ENCODE results near the gene PRH1. TPM values are rescaled to one million over a fixed set of nuclear protein-coding genes. Genes with fewer than 3 reads are reported as not detected.

The PRH1 gene
- total RNA-seq, 2 experiments from 2014 or later = 6.5 to 6.6 TPM

DNA sequence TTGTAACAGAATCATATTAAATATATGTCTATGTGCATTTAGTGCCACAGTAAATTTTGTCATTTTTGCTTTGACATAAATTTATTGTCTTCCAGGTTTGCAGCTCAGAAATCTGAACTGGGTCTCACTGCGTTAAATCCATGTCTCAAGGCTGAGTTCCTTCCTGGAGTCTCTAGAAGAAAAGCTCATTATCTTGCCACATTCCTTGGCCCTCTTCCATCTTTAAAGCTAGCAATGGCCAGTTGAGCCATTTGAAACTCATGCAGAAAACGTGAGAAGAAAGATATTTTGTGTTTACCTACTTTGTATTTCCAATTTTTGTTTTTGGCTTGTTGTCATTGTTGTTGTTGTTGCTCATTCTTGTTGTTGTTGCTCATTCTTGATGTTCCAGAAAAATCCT lies 10.7 kb downstream of the PRH1 start:
- H3K27ac Mint-ChIP-seq = no peak overlapping the region
- no peaks in the 10 kb centered on the region for H3K4me1 Mint-ChIP-seq (ENCODE audit: low read depth)
- CTCF ChIA-PET = interaction anchor here (0.5 kb wide), 1 partner anchor 141 kb away, joined by 3 read pairs; no protein-coding TSS in a partner anchor
- no peaks in the 10 kb centered on the region for H3K27me3 Mint-ChIP-seq
- H3K36me3 Mint-ChIP-seq = peaks cover 17% of the 10 kb centered on the region
- no peak for DNase-seq
- intact Hi-C loops (cut with micrococcal nuclease) = no loop called here
- H3K4me3 Mint-ChIP-seq = no peak overlapping the region
- H3K9me3 Mint-ChIP-seq = peaks cover 2% of the 10 kb centered on the region
- POLR2A ChIA-PET = no interaction called here

DNA sequence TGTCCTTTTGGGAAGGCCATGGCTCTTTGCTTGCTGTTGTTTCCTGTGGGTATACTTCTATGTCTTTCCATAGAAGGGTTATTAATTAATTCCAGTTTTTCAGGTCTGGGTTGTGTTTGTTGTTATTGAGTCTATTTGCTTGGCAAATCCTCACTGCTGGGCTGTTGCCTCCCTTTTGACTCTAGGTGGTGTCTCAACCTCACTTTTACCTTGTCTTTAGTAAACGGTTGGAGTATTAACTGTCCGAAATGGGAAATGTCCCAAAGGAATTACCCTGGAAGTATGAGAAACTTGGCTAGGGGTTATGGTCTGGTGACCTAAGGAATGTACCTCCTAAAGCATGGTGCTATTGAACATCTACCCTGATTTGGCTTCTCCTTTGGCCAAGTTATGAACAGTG lies 16.7 kb downstream of the PRH1 start:
- Mint-ChIP-seq H3K9me3 (peaks cover 15% of the 10 kb centered on the region), H3K36me3 (peaks cover 14% of the 10 kb centered on the region), H3K27me3 (no peaks in the 10 kb centered on the region), H3K4me3 (no peak overlapping the region), H3K27ac (no peak overlapping the region), H3K4me1 (ENCODE audit: low read depth) (no peaks in the 10 kb centered on the region)
- ChIA-PET POLR2A (no interaction called here), CTCF (no interaction called here)
- no peak for DNase-seq
- intact Hi-C loops (cut with micrococcal nuclease) = no loop called here

DNA sequence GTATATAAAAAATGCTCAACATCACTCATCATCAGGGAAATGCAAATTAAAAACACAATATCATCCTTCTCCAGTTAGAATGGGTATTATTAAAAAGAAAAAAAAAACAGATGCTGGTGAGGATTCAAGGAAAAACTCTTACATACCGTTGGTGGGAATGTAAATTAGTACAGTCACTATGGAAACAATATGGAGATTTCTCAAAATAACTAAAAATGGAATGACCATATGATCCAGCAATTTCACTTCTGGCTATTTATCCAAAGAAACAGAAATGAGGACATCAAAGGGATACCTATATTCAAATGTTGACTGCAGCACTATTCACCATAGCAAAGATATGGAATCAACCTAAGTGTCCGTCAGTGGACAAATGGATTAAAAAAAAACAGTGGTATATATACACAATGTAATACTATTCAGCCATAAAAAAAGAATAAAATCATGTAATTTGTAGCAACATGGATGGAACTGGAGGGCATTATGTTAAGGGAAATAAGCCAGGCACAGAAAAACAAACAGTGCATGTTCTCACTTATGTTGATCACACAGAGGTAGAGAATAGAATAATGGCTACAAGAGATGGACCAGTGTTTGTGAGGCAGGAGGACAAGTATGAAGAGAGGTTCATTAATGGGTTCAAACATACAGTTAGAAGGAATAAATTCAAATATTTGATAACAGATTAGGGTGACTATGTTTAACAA lies 20.4 kb downstream of the PRH1 start:
- CTCF ChIA-PET = no interaction called here
- Mint-ChIP-seq H3K36me3 (peaks cover 33% of the 10 kb centered on the region), H3K27me3 (no peaks in the 10 kb centered on the region), H3K27ac (no peak overlapping the region), H3K9me3 (peaks cover 36% of the 10 kb centered on the region), H3K4me3 (no peak overlapping the region), H3K4me1 (ENCODE audit: low read depth) (no peaks in the 10 kb centered on the region)
- intact Hi-C loops (cut with micrococcal nuclease) = no loop called here
- DNase-seq = no peak
- POLR2A ChIA-PET = no interaction called here

DNA sequence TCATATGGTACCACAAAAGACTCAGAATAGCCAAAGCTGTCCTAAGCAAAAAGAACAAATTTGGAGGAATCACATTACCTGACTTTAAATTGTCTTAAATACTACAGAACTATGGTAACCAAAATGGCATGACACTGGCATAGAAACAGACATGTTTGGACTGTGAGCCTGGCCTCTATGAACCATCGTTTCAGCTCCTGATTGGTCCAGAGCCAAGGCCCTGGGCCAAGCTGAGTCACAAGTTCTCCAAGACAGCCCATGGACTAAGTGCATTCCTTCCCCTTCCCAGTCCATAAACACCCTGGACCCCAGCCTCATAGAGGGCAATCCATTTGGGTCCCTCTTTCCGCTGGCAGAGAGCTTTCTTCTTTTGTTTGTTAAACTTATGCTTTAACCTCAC lies 22.7 kb downstream of the PRH1 start:
- peaks cover 47% of the 10 kb centered on the region for H3K36me3 Mint-ChIP-seq
- no peak overlapping the region for H3K27ac Mint-ChIP-seq
- peaks cover 56% of the 10 kb centered on the region for H3K9me3 Mint-ChIP-seq
- DNase-seq = no peak
- ChIA-PET POLR2A (no interaction called here), CTCF (interaction anchor here (0.7 kb wide), 1 partner anchor 650 kb away, joined by 6 read pairs; no protein-coding TSS in a partner anchor)
- H3K4me3 Mint-ChIP-seq = no peak overlapping the region
- intact Hi-C loops (cut with micrococcal nuclease) = no loop called here
- H3K4me1 Mint-ChIP-seq (ENCODE audit: low read depth) = no peaks in the 10 kb centered on the region
- no peaks in the 10 kb centered on the region for H3K27me3 Mint-ChIP-seq

DNA sequence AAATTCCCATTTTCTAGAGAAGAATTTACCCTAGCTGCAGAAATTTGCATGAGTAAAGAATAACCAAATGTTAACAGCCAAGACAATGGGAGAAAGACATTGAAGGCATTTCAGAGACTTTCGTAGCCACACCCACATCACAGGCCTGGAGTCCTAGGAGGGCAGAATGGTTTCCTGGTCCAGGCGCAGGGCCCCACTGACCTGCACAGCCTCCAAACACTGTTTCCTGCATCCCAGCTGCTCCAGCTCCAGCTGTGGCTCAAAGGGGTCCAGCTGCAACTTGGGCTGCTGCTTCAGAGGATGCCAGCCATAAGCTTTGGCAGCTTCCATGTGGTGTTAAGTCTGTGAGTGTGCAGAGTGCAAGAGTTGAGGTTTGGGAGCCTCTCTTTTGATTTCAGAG lies 28.2 kb downstream of the PRH1 start:
- ChIA-PET POLR2A (no interaction called here), CTCF (no interaction called here)
- intact Hi-C loops (cut with micrococcal nuclease) = no loop called here
- Mint-ChIP-seq H3K4me1 (ENCODE audit: low read depth) (peaks cover 20% of the 10 kb centered on the region), H3K27ac (no peak overlapping the region), H3K27me3 (no peaks in the 10 kb centered on the region), H3K36me3 (peaks cover 36% of the 10 kb centered on the region), H3K9me3 (peaks cover 34% of the 10 kb centered on the region), H3K4me3 (no peak overlapping the region)
- no peak for DNase-seq

DNA sequence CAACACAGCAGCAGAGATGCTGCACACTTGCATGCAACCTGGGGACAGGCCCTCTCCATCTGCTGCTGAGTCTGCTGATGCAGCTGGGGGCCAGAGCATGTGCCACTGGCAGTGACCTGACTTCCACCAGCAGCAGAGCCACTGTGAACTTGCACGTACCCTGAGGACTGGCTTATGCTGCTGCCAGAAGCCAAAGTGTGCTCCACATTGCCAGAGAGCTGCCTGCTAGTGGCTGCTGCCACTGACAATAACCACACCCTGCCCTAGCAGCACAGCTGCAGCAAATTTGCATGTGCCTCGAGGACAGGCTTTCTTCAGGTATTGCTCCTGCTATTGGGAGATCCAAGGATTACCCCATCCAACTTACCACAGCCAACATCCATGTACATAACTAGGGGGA lies 30.3 kb downstream of the PRH1 start:
- Mint-ChIP-seq H3K27ac (no peak overlapping the region), H3K4me3 (no peak overlapping the region), H3K4me1 (ENCODE audit: low read depth) (peaks cover 33% of the 10 kb centered on the region), H3K27me3 (no peaks in the 10 kb centered on the region), H3K36me3 (peaks cover 28% of the 10 kb centered on the region), H3K9me3 (peaks cover 28% of the 10 kb centered on the region)
- intact Hi-C loops (cut with micrococcal nuclease) = no loop called here
- DNase-seq = no peak
- ChIA-PET CTCF (no interaction called here), POLR2A (no interaction called here)

DNA sequence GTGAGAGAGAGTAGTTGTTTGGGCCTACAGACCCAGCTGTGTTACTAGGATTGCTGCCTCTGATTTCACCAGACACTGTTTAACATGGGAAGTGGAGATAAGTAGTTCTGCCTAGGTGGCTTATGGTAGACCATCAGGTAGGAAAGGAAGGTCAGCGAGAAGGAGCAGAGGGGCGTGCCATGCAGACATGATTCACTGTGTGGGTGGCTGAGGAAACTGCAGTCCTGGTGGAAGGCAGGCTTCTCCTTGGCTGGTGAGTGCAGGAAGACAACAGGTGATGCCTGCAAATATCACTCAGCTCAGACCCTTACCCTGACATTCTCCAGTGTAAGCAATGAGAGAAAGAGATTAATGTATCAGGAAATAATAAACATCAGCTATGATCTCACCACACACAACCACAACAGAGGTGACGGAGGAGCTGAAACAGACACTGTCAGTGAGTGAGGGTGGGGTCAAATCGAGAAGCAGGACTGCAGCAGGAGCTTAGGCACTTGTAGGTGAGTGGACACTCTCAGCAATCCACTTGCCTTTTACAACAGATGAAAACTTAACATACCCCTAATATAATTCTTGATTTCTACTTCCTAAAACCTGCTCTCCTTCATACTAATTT lies 32.7 kb downstream of the PRH1 start:
- intact Hi-C loops (cut with micrococcal nuclease) = no loop called here
- Mint-ChIP-seq H3K36me3 (peaks cover 14% of the 10 kb centered on the region), H3K27ac (no peak overlapping the region), H3K27me3 (no peaks in the 10 kb centered on the region), H3K4me3 (no peak overlapping the region), H3K9me3 (peaks cover 8% of the 10 kb centered on the region), H3K4me1 (ENCODE audit: low read depth) (peaks cover 33% of the 10 kb centered on the region)
- CTCF ChIA-PET = no interaction called here
- POLR2A ChIA-PET = no interaction called here
- no peak for DNase-seq

DNA sequence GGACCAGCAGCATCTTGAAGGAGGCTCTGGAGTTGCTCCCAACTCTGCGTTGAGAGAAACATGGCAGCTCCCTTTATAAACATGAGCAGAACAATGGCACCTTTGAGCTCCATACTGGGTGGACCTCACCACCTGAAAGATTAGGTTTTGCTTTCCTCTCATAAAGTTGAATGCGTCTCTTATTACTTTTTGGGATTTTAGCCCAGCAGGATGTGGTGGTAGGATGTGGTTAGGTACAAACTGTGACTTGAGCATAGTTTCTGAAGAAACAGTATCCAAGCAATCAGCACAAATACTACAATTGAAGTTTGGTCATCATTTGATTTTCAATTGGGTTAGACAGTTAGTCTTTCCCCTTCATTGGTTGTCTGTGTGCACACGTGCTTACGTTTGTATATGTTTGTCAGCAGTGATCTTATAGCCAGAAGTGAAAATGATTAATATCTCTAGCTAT lies 34.6 kb downstream of the PRH1 start, which contains the start of gene PRR4:
PRR4 (minus strand) TSS at position 51 of the 454 bp plus-strand sequence; CDS start at position 13, 38 bp downstream.
- ChIA-PET CTCF (no interaction called here), POLR2A (no interaction called here)
- Mint-ChIP-seq H3K27me3 (no peaks in the 10 kb centered on the region), H3K27ac (no peak within 1 kb of the TSS), H3K4me3 (no peak within 1 kb of the TSS), H3K36me3 (peaks cover 8% of the 10 kb centered on the region), H3K4me1 (ENCODE audit: low read depth) (peaks cover 33% of the 10 kb centered on the region), H3K9me3 (no peaks in the 10 kb centered on the region)
- no peak for DNase-seq
- intact Hi-C loops (cut with micrococcal nuclease) = no loop called here

DNA sequence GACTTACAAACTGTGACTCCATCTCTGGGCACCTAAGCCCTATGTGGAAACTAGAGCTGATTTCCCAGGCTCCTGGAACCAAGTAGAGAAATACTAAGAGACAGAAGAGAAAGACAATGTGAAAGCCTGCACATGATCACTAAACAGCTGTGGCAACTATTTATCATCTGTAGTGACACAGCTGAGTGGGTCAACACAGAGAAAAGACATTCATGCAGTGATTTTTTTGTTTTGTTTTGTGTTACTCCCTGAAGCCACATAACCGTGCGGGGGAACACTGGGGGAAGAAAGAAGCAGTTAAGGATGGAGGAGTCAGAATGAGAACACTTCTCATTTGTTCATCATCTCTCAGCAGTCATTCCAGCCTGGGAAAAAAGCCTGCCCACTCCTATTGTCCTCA lies 36.3 kb downstream of the PRH1 start:
- Mint-ChIP-seq H3K27me3 (no peaks in the 10 kb centered on the region), H3K9me3 (no peaks in the 10 kb centered on the region), H3K27ac (no peak overlapping the region), H3K36me3 (peaks cover 8% of the 10 kb centered on the region), H3K4me3 (no peak overlapping the region), H3K4me1 (ENCODE audit: low read depth) (peaks cover 30% of the 10 kb centered on the region)
- ChIA-PET CTCF (no interaction called here), POLR2A (no interaction called here)
- no peak for DNase-seq
- intact Hi-C loops (cut with micrococcal nuclease) = no loop called here

DNA sequence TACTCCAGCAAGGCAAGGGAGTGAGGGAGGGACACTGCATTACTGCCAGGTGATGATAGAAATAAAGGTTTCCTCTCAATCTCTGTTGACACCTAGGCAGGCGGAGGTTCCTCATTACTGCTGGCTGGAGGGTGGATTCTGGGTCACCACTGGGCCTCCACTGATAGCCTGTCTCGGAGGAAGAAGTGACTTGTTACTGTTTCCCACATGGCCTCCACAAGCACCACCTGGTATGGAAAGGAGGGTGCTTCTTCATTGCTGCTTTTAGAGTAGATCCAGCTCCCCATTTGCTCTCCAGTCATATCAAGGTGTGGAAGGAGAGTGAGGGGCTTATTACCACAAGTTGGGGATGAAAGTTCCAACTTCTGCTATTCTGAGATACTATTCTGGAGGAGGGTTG lies 41.2 kb downstream of the PRH1 start:
- Mint-ChIP-seq H3K4me1 (ENCODE audit: low read depth) (no peaks in the 10 kb centered on the region), H3K36me3 (peaks cover 11% of the 10 kb centered on the region), H3K27me3 (no peaks in the 10 kb centered on the region), H3K4me3 (no peak overlapping the region), H3K27ac (no peak overlapping the region), H3K9me3 (peaks cover 4% of the 10 kb centered on the region)
- no peak for DNase-seq
- ChIA-PET CTCF (no interaction called here), POLR2A (no interaction called here)
- intact Hi-C loops (cut with micrococcal nuclease) = no loop called here

DNA sequence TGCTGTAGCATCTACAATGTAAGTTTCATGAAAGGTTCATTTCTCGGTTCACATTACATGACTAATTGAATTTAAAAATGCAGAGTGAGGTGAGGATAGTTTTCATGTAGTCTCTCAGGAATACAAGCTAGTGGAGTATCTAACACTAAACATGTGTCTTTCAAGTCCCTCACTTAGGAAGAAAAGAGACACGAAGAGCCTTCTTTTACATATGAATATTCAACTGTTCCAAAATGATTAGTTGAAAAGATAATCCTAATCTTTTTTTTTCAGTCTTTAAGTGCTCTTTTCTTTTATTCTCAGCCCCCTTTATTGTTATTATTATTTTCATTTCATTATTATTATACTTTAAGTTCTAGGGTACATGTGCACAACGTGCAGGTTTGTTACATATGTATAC lies 45.6 kb downstream of the PRH1 start:
- ChIA-PET POLR2A (no interaction called here), CTCF (no interaction called here)
- DNase-seq = no peak
- Mint-ChIP-seq H3K36me3 (peaks cover 4% of the 10 kb centered on the region), H3K4me1 (ENCODE audit: low read depth) (no peaks in the 10 kb centered on the region), H3K27me3 (no peaks in the 10 kb centered on the region), H3K4me3 (no peak overlapping the region), H3K27ac (no peak overlapping the region), H3K9me3 (peaks cover 10% of the 10 kb centered on the region)
- intact Hi-C loops (cut with micrococcal nuclease) = no loop called here

All from activated CD4-positive, alpha-beta memory T cell treated with anti-CD3 and anti-CD28 coated beads for 36 hours (primary cell).